Naive thymus-derived CD4-positive, alpha-beta T cell (primary cell): ENCODE measurements around the gene RIOX2. TPM values are rescaled to one million over a fixed set of nuclear protein-coding genes. Genes with fewer than 3 reads are reported as not detected.

Experiments
- ATAC-seq: fragments of 150-1000 bp; cut with Tn5 transposase; 2 replicates; pipeline ENCODE4 v1.10.0; 2021; ENCODE audit warnings: mild to moderate bottlenecking, moderate library complexity
- CTCF ChIA-PET: fragments of 350-600 bp; sonication (Branson Sonifier 250); formaldehyde crosslinking; loops from one replicate; lab custom pipeline; 2021; ENCODE audit warnings: antibody characterized with exemption; lab: Charles Lee
- POLR2A ChIA-PET: fragments of 350-600 bp; sonication (Branson Sonifier 250); formaldehyde crosslinking; loops from one replicate; lab custom pipeline; 2021; ENCODE audit warnings: antibody characterized with exemption, inconsistent platforms; lab: Charles Lee
- DNase-seq, 9 donors: peaks; one replicate each; pipeline versions ENCODE4 v3.0.0 to v3.0.0-alpha.2; 2020 to 2022; ENCODE audit warnings: mixed read lengths in 1 of 9
- H3K27ac ChIP-seq: one replicate; pipeline ENCODE4 v1.7.0; 2013; ENCODE audit warnings: mild to moderate bottlenecking, low read depth, low read length, moderate library complexity
- H3K27me3 ChIP-seq, 2 donors: one replicate each; pipeline ENCODE4 v1.7.0; 2013; ENCODE audit warnings: low read length in 2 of 2, mild to moderate bottlenecking in 2 of 2, moderate library complexity in 2 of 2; ENCODE audit not compliant: control insufficient read depth in 2 of 2, insufficient read depth in 2 of 2
- H3K36me3 ChIP-seq, 3 experiments: 1 replicate in 2 of 3; 2 replicates in 1 of 3; pipeline ENCODE4 v1.7.0; 2013; ENCODE audit warnings: low read length in 3 of 3, mild to moderate bottlenecking in 3 of 3, moderate library complexity in 1 of 3; ENCODE audit not compliant: insufficient read depth in 3 of 3, control insufficient read depth in 2 of 3
- H3K4me1 ChIP-seq, 2 donors: one replicate each; pipeline ENCODE4 v1.7.0; 2013; ENCODE audit warnings: low read length in 2 of 2, mild to moderate bottlenecking in 2 of 2, moderate library complexity in 1 of 2; ENCODE audit not compliant: control insufficient read depth in 2 of 2, insufficient read depth in 2 of 2
- H3K4me3 ChIP-seq: 2 replicates; pipeline ENCODE4 v1.7.0; 2013; ENCODE audit warnings: mild to moderate bottlenecking, low read length
- H3K9me3 ChIP-seq, 3 experiments: 1 replicate in 2 of 3; 2 replicates in 1 of 3; pipeline ENCODE4 v1.7.0; 2013; ENCODE audit warnings: low read length in 3 of 3; ENCODE audit not compliant: control insufficient read depth in 2 of 3
- H3K27ac Mint-ChIP-seq, 9 donors: one replicate each; pipeline ENCODE4 v1.8.0; 2020 to 2022; ENCODE audit warnings: mixed read lengths in 9 of 9, mild to moderate bottlenecking in 8 of 9, moderate library complexity in 5 of 9, inconsistent platforms in 2 of 9
- H3K27me3 Mint-ChIP-seq, 5 donors: one replicate each; pipeline ENCODE4 v1.8.0; 2021 to 2022; ENCODE audit warnings: mixed read lengths in 5 of 5, mild to moderate bottlenecking in 1 of 5
- H3K36me3 Mint-ChIP-seq, 5 donors: one replicate each; pipeline ENCODE4 v1.8.0; 2020 to 2022; ENCODE audit warnings: mixed read lengths in 5 of 5, mild to moderate bottlenecking in 3 of 5, inconsistent platforms in 1 of 5
- H3K4me1 Mint-ChIP-seq, 7 donors: one replicate each; pipeline ENCODE4 v1.8.0; 2020 to 2022; ENCODE audit warnings: mixed read lengths in 7 of 7, mild to moderate bottlenecking in 3 of 7, inconsistent platforms in 1 of 7
- H3K4me3 Mint-ChIP-seq, 10 donors: one replicate each; pipeline ENCODE4 v1.8.0; 2020 to 2022; ENCODE audit warnings: mild to moderate bottlenecking in 10 of 10, mixed read lengths in 10 of 10, moderate library complexity in 6 of 10, inconsistent platforms in 2 of 10
- H3K9me3 Mint-ChIP-seq, 11 donors: one replicate each; pipeline ENCODE4 v1.8.0; 2020 to 2022; ENCODE audit warnings: mixed read lengths in 11 of 11, mild to moderate bottlenecking in 4 of 11, inconsistent platforms in 1 of 11, moderate library complexity in 1 of 11
- intact Hi-C, 2 donors: fragments of 100-400 bp; cut with micrococcal nuclease; formaldehyde crosslinking; loops; one replicate each; pipeline ENCODE4 v1.15.1; 2023
- polyA plus RNA-seq, 2 donors: library from polyadenylated mRNA; unstranded; fragments of 300-500 nt; fragmentation: Illumina TruSeq; gene quantifications; one replicate each; pipeline ENCODE4 v1.2.3, GENCODE V29; 2021
- total RNA-seq, 6 experiments: library from RNA in 5 of 6; stranded (reverse) in 5 of 6; gene quantifications; 1 replicate in 5 of 6; 2 replicates in 1 of 6; pipeline ENCODE4 v1.2.3 and lab custom pipeline; 2021 to 2026

The RIOX2 gene
- total and polyA plus RNA-seq, 7 experiments from 2014 or later = 17.8 to 110 (median 31.4) TPM

GRCh38 chr3:97949110-97949485, 23.1 kb downstream of the RIOX2 start:
- Histone ChIP-seq H3K4me1 (no peaks in the 10 kb centered on the region), H3K4me3 (no peak overlapping the region), H3K9me3 (no peaks in the 10 kb centered on the region), H3K36me3 (peaks cover 0 to 88% (median 11%) of the 10 kb centered on the region in 3 experiments), H3K27me3 (no peaks in the 10 kb centered on the region), H3K27ac (no peak overlapping the region)
- H3K27me3 Mint-ChIP-seq = no peaks in the 10 kb centered on the region
- peaks cover 35 to 81% (median 39%) of the 10 kb centered on the region in 5 donors for H3K36me3 Mint-ChIP-seq
- CTCF ChIA-PET = no interaction called here
- ATAC-seq (no peak), DNase-seq (no peak)
- intact Hi-C loops = loop anchor here in 1 of 2 donors (10.0 kb wide), 1 partner anchor 124 kb away; the partner anchor contains the start of gene CRYBG3
- H3K9me3 Mint-ChIP-seq = no peaks in the 10 kb centered on the region
- POLR2A ChIA-PET = interaction anchor here (0.9 kb wide), 1 partner anchor 33 kb away, joined by 3 read pairs; no protein-coding TSS in a partner anchor
- H3K27ac Mint-ChIP-seq = peak overlapping the region in 2 of 9 donors; percentile 18 to 78
- peaks cover 0 to 23% (median 0%) of the 10 kb centered on the region in 7 donors for H3K4me1 Mint-ChIP-seq
- H3K4me3 Mint-ChIP-seq = no peak overlapping the region

- DNase-seq (no peak), ATAC-seq (no peak)
- Mint-ChIP-seq H3K9me3 (no peaks in the 10 kb centered on the region), H3K36me3 (peaks cover 36 to 77% (median 40%) of the 10 kb centered on the region in 5 donors), H3K27me3 (no peaks in the 10 kb centered on the region), H3K4me3 (no peak overlapping the region), H3K4me1 (peaks cover 0 to 22% (median 0%) of the 10 kb centered on the region in 7 donors), H3K27ac (peak overlapping the region in 1 of 9 donors; percentile 1)
- CTCF ChIA-PET = interaction anchor here (0.7 kb wide), 1 partner anchor 107 kb away, joined by 3 read pairs; no protein-coding TSS in a partner anchor
- Histone ChIP-seq H3K4me3 (no peak overlapping the region), H3K4me1 (no peaks in the 10 kb centered on the region), H3K36me3 (peaks cover 0 to 89% (median 11%) of the 10 kb centered on the region in 3 experiments), H3K27me3 (no peaks in the 10 kb centered on the region), H3K9me3 (no peaks in the 10 kb centered on the region), H3K27ac (no peak overlapping the region)
- POLR2A ChIA-PET = no interaction called here
- intact Hi-C loops = loop anchor here in 1 of 2 donors (10.0 kb wide), 1 partner anchor 124 kb away; the partner anchor contains the start of gene CRYBG3
Observed at GRCh38 chr3:97948351-97949109, 23.7 kb downstream of the RIOX2 start.

- H3K36me3 Mint-ChIP-seq = peaks cover 7 to 42% (median 25%) of the 10 kb centered on the region in 5 donors
- CTCF ChIA-PET = interaction anchor here (0.6 to 1.8 kb wide), 6 partner anchors 9 to 786 kb away, joined by 3 to 8 read pairs (median 3); no protein-coding TSS in a partner anchor
- H3K27me3 ChIP-seq = no peaks in the 10 kb centered on the region
- POLR2A ChIA-PET = interaction anchor here (0.8 kb wide), 1 partner anchor 10 kb away, joined by 3 read pairs; no protein-coding TSS in a partner anchor
- H3K27ac ChIP-seq = no peak overlapping the region
- intact Hi-C loops = loop anchor here (5.0 to 10.0 kb wide), 2 partner anchors 56 to 118 kb away; partner anchors contain the start of gene CRYBG3 (in 1 of the 2)
- no peaks in the 10 kb centered on the region for H3K4me1 ChIP-seq
- no peak overlapping the region for H3K4me3 Mint-ChIP-seq
- H3K27me3 Mint-ChIP-seq = no peaks in the 10 kb centered on the region
- no peaks in the 10 kb centered on the region for H3K9me3 ChIP-seq
- H3K4me1 Mint-ChIP-seq = peaks cover 0 to 16% (median 0%) of the 10 kb centered on the region in 7 donors
- H3K27ac Mint-ChIP-seq = peak overlapping the region in 5 of 9 donors; percentile 9 to 48 (median 16)
- no peak overlapping the region for H3K4me3 ChIP-seq
- ATAC-seq = no peak
- peaks cover 0 to 35% (median 3%) of the 10 kb centered on the region in 3 experiments for H3K36me3 ChIP-seq
- no peaks in the 10 kb centered on the region for H3K9me3 Mint-ChIP-seq
- no peak for DNase-seq
Observed at GRCh38 chr3:97942801-97943546, 29.3 kb downstream of the RIOX2 start.

GRCh38 chr3:97940034-97940433, 32.2 kb downstream of the RIOX2 start:
- Mint-ChIP-seq H3K27ac (peak overlapping the region in 2 of 9 donors; percentile 24 to 72), H3K27me3 (no peaks in the 10 kb centered on the region)
- POLR2A ChIA-PET = no interaction called here

GRCh38 chr3:97939401-97939800, 32.8 kb downstream of the RIOX2 start:
- POLR2A ChIA-PET = no interaction called here
- no peak overlapping the region for H3K4me3 Mint-ChIP-seq
- CTCF ChIA-PET = interaction anchor here (0.8 to 1.4 kb wide), 3 partner anchors 16 to 146 kb away, joined by 3 to 4 read pairs (median 3); no protein-coding TSS in a partner anchor
- H3K36me3 ChIP-seq = peaks cover 0 to 6% (median 0%) of the 10 kb centered on the region in 3 experiments
- H3K4me1 Mint-ChIP-seq = peaks cover 0 to 13% (median 0%) of the 10 kb centered on the region in 7 donors
- H3K27me3 ChIP-seq = no peaks in the 10 kb centered on the region
- no peaks in the 10 kb centered on the region for H3K9me3 Mint-ChIP-seq
- ATAC-seq = no peak
- no peaks in the 10 kb centered on the region for H3K27me3 Mint-ChIP-seq
- no peaks in the 10 kb centered on the region for H3K4me1 ChIP-seq
- no peak overlapping the region for H3K27ac ChIP-seq
- H3K4me3 ChIP-seq = no peak overlapping the region
- intact Hi-C loops = no loop called here
- H3K27ac Mint-ChIP-seq = peak overlapping the region in 1 of 9 donors; percentile 4
- H3K9me3 ChIP-seq = no peaks in the 10 kb centered on the region
- peaks cover 0 to 51% (median 7%) of the 10 kb centered on the region in 5 donors for H3K36me3 Mint-ChIP-seq
- no peak for DNase-seq

More at GRCh38 chr3:97940034-97940433, 32.2 kb downstream of the RIOX2 start:
- Histone ChIP-seq H3K36me3 (peaks cover 0 to 10% (median 0%) of the 10 kb centered on the region in 3 experiments), H3K27ac (no peak overlapping the region), H3K9me3 (no peaks in the 10 kb centered on the region), H3K4me3 (no peak overlapping the region), H3K4me1 (no peaks in the 10 kb centered on the region), H3K27me3 (no peaks in the 10 kb centered on the region)
- H3K9me3 Mint-ChIP-seq = no peaks in the 10 kb centered on the region
- H3K4me1 Mint-ChIP-seq = peaks cover 0 to 11% (median 0%) of the 10 kb centered on the region in 7 donors
- peak in 6 of 9 donors; percentile 5 to 41 (median 14) for DNase-seq
- CTCF ChIA-PET = interaction anchor here (0.8 to 1.2 kb wide), 8 partner anchors 11 to 148 kb away, joined by 3 to 5 read pairs (median 3); no protein-coding TSS in a partner anchor
- H3K36me3 Mint-ChIP-seq = peaks cover 0 to 51% (median 7%) of the 10 kb centered on the region in 5 donors
- ATAC-seq = peak; percentile 48
- H3K4me3 Mint-ChIP-seq = no peak overlapping the region
- intact Hi-C loops = loop anchor here (1.0 to 10.0 kb wide), 5 partner anchors 33 to 147 kb away; partner anchors contain the start of genes CRYBG3 (in 1 of the 2) and RIOX2 (in 1 of the 2)

GRCh38 chr3:97938444-97938843, 33.8 kb downstream of the RIOX2 start:
- Histone ChIP-seq H3K9me3 (no peaks in the 10 kb centered on the region), H3K4me3 (no peak overlapping the region), H3K4me1 (no peaks in the 10 kb centered on the region), H3K27ac (no peak overlapping the region), H3K27me3 (no peaks in the 10 kb centered on the region), H3K36me3 (no peaks in the 10 kb centered on the region)
- no peak overlapping the region for H3K4me3 Mint-ChIP-seq
- H3K36me3 Mint-ChIP-seq = peaks cover 0 to 51% (median 6%) of the 10 kb centered on the region in 5 donors
- no peak for DNase-seq
- H3K4me1 Mint-ChIP-seq = peaks cover 0 to 12% (median 0%) of the 10 kb centered on the region in 7 donors
- intact Hi-C loops = no loop called here
- no peaks in the 10 kb centered on the region for H3K9me3 Mint-ChIP-seq
- no peak for ATAC-seq
- peak overlapping the region in 1 of 9 donors; percentile 63 for H3K27ac Mint-ChIP-seq
- H3K27me3 Mint-ChIP-seq = no peaks in the 10 kb centered on the region
- CTCF ChIA-PET = interaction anchor here (0.8 to 1.4 kb wide), 2 partner anchors 78 to 84 kb away, joined by 3 read pairs; no protein-coding TSS in a partner anchor
- POLR2A ChIA-PET = interaction anchor here (0.5 kb wide), 1 partner anchor 32 kb away, joined by 8 read pairs; no protein-coding TSS in a partner anchor
